Neuronal stem cell (in vitro differentiated cells): ENCODE results near the gene PLAAT4.
A peak's percentile ranks its signal among the peaks of the same experiment; 100 is the strongest.

ENCODE experiments used
- DNase-seq: peaks from one replicate; pipeline ENCODE4 v3.0.0-alpha.2; 2013; ENCODE audit warnings: low spot score
- H2AFZ ChIP-seq: one replicate; pipeline ENCODE4 v1.6.1; 2013; ENCODE audit warnings: mild to moderate bottlenecking, low read length, inconsistent platforms
- H2AK5ac ChIP-seq: 2 replicates; pipeline ENCODE4 v1.6.1; 2013; ENCODE audit warnings: low read depth, mild to moderate bottlenecking, inconsistent platforms, low read length, moderate library complexity, mixed read lengths
- H2BK120ac ChIP-seq: 2 replicates; pipeline ENCODE4 v1.6.1; 2013; ENCODE audit warnings: low read depth, mild to moderate bottlenecking, inconsistent platforms, low read length, moderate library complexity, mixed read lengths
- H2BK12ac ChIP-seq: one replicate; pipeline ENCODE4 v1.6.1; 2013; ENCODE audit warnings: low read length, inconsistent platforms
- H2BK15ac ChIP-seq: 2 replicates; pipeline ENCODE4 v1.6.1; 2013; ENCODE audit warnings: mild to moderate bottlenecking, low read length, inconsistent platforms, mixed read lengths
- H2BK5ac ChIP-seq: one replicate; pipeline ENCODE4 v1.6.1; 2013; ENCODE audit warnings: inconsistent platforms, mild to moderate bottlenecking, low read length, moderate library complexity
- H3K14ac ChIP-seq: one replicate; pipeline ENCODE4 v1.6.1; 2013; ENCODE audit warnings: low read length, inconsistent platforms
- H3K18ac ChIP-seq: 2 replicates; pipeline ENCODE4 v1.6.1; 2013; ENCODE audit warnings: low read length, inconsistent platforms
- H3K23ac ChIP-seq: 2 replicates; pipeline ENCODE4 v1.6.1; 2013; ENCODE audit warnings: low read depth, mild to moderate bottlenecking, mixed read lengths, low read length, inconsistent platforms; ENCODE audit not compliant: poor library complexity
- H3K27ac ChIP-seq: replicated peaks from 3 replicates; pipeline ENCODE4 v1.5.1; 2013; ENCODE audit warnings: low read length, inconsistent platforms
- H3K27me3 ChIP-seq, 3 experiments: 2 replicates each; pipeline ENCODE4 v1.6.1; 2013; ENCODE audit warnings: low read length in 3 of 3, mild to moderate bottlenecking in 2 of 3, inconsistent platforms in 1 of 3, low read depth in 1 of 3, mixed read lengths in 1 of 3, moderate library complexity in 1 of 3; ENCODE audit not compliant: control insufficient read depth in 3 of 3, insufficient read depth in 3 of 3
- H3K36me3 ChIP-seq, 2 donors: replicated peaks in 1 of 2; 2 replicates each; pipeline ENCODE4 v1.6.1; 2013; ENCODE audit warnings: low read length in 2 of 2; ENCODE audit not compliant: control insufficient read depth in 2 of 2, insufficient read depth in 2 of 2
- H3K4ac ChIP-seq: 2 replicates; pipeline ENCODE4 v1.6.1; 2013; ENCODE audit warnings: inconsistent platforms, mild to moderate bottlenecking, low read length, moderate library complexity
- H3K4me1 ChIP-seq, 2 donors: 1 replicate in 1 of 2; 2 replicates in 1 of 2; pipeline ENCODE4 v1.6.1; 2013; ENCODE audit warnings: low read length in 2 of 2, low read depth in 1 of 2; ENCODE audit not compliant: control insufficient read depth in 2 of 2, insufficient read depth in 1 of 2
- H3K4me2 ChIP-seq: one replicate; pipeline ENCODE4 v1.6.1; 2013; ENCODE audit warnings: mild to moderate bottlenecking, low read length, inconsistent platforms; ENCODE audit not compliant: insufficient read depth, poor library complexity, severe bottlenecking
- H3K4me3 ChIP-seq, 2 donors: 2 replicates each; pipeline ENCODE4 v1.5.1; 2013; ENCODE audit warnings: low read length in 2 of 2, mild to moderate bottlenecking in 2 of 2, inconsistent platforms in 1 of 2, moderate library complexity in 1 of 2
- H3K79me1 ChIP-seq: one replicate; pipeline ENCODE4 v1.6.1; 2013; ENCODE audit warnings: low read depth, mild to moderate bottlenecking, inconsistent platforms, low read length, moderate library complexity
- H3K9ac ChIP-seq: one replicate; pipeline ENCODE4 v1.6.1; 2013; ENCODE audit warnings: mild to moderate bottlenecking, low read depth, low read length, inconsistent platforms; ENCODE audit not compliant: poor library complexity
- H3K9me3 ChIP-seq, 2 donors: replicated peaks in 1 of 2; 2 replicates each; pipeline versions ENCODE3 to v1.6.1; 2013; ENCODE audit warnings: low read length in 2 of 2, mild to moderate bottlenecking in 2 of 2, inconsistent platforms in 1 of 2, low read depth in 1 of 2, mixed read lengths in 1 of 2, moderate library complexity in 1 of 2; ENCODE audit not compliant: control insufficient read depth in 2 of 2, insufficient read depth in 1 of 2
- H4K8ac ChIP-seq: one replicate; pipeline ENCODE4 v1.6.1; 2013; ENCODE audit warnings: low read depth, mild to moderate bottlenecking, inconsistent platforms, low read length, moderate library complexity
- H4K91ac ChIP-seq: one replicate; pipeline ENCODE4 v1.6.1; 2013; ENCODE audit warnings: low read length, low read depth, mild to moderate bottlenecking, inconsistent platforms; ENCODE audit not compliant: poor library complexity
- WGBS, 2 donors: extraction: QIAGEN DNeasy Blood & Tissue Kit; methylation state at CpG; one replicate each; pipeline ENCODE4 v1.1.7; 2013; ENCODE audit warnings: missing lambda C conversion rate in 2 of 2, mixed read lengths in 1 of 2; ENCODE audit not compliant: insufficient read length in 2 of 2, insufficient replicate concordance in 1 of 2; ENCODE audit errors: extremely low coverage in 2 of 2; 5-methylcytosine and 5-hydroxymethylcytosine counted together

Gene PLAAT4

DNA sequence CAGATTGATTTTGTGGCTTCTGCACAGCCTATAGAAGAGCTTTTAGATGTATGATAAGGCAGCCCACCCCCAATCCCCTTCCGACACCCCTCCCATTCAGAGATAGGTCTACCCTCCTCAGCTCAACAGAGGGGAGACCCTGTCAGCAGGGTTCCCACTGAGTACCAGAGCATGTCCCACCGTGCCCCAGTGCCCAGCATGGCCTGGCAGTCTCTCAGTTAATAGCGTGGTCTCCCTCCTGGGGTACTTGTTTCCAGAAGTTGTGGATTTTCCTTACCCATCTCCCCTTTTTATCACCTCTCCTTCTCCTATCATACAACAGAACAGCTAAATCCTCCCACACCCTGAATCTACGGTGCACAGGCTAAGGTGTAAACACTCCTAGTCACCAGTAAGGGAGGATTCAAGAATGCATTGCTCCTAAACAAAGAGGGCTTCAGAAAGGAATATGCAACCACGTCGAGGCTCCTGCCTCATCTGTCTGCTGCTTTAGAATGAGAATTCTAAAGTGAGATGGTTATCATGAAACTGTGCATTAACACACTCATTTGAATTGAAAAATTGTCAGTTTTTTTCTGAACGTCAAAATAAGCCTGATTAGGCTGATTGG lies 19.9 kb downstream of the PLAAT4 start:
- Histone ChIP-seq H3K4ac (no peak overlapping the region), H3K27me3 (peaks cover 0 to 17% (median 0%) of the 10 kb centered on the region in 3 experiments), H2BK15ac (no peak overlapping the region), H3K27ac (no peak overlapping the region), H3K4me3 (no peak overlapping the region), H2BK12ac (no peak overlapping the region), H3K36me3 (no peaks in the 10 kb centered on the region), H3K9me3 (no peaks in the 10 kb centered on the region), H2BK5ac (no peak overlapping the region), H3K79me1 (no peaks in the 10 kb centered on the region), H3K4me1 (peaks cover 4 to 5% of the 10 kb centered on the region in 2 donors), H3K18ac (no peak overlapping the region), H3K9ac (no peak overlapping the region), H2AK5ac (no peak overlapping the region), H2AFZ (no peak overlapping the region), H3K14ac (no peak overlapping the region), H4K91ac (no peak overlapping the region), H3K23ac (no peak overlapping the region), H3K4me2 (no peak overlapping the region), H2BK120ac (no peak overlapping the region), H4K8ac (no peak overlapping the region)
- DNase-seq: no peak
- no CpG with 5 or more reads among the region's 7 CpGs for WGBS, 2 donors

GRCh38 chr11:63557570-63557969 lies 21.0 kb downstream of the PLAAT4 start:
- Histone ChIP-seq H3K4me2 (no peak overlapping the region), H3K23ac (no peak overlapping the region), H3K9ac (no peak overlapping the region), H3K79me1 (no peaks in the 10 kb centered on the region), H3K27me3 (peaks cover 0 to 17% (median 0%) of the 10 kb centered on the region in 3 experiments), H3K27ac (no peak overlapping the region), H3K14ac (no peak overlapping the region), H3K18ac (no peak overlapping the region), H3K4me3 (no peak overlapping the region), H2BK5ac (peak overlapping the region; percentile 6), H3K4ac (no peak overlapping the region), H2BK12ac (no peak overlapping the region), H2BK120ac (no peak overlapping the region), H2AFZ (no peak overlapping the region), H2AK5ac (no peak overlapping the region), H4K91ac (no peak overlapping the region), H4K8ac (no peak overlapping the region), H3K9me3 (no peaks in the 10 kb centered on the region), H3K4me1 (peaks cover 2 to 5% of the 10 kb centered on the region in 2 donors), H2BK15ac (no peak overlapping the region), H3K36me3 (no peaks in the 10 kb centered on the region)
- no peak for DNase-seq
- WGBS, 2 donors: no CpG with 5 or more reads among the region's 7 CpGs

DNA sequence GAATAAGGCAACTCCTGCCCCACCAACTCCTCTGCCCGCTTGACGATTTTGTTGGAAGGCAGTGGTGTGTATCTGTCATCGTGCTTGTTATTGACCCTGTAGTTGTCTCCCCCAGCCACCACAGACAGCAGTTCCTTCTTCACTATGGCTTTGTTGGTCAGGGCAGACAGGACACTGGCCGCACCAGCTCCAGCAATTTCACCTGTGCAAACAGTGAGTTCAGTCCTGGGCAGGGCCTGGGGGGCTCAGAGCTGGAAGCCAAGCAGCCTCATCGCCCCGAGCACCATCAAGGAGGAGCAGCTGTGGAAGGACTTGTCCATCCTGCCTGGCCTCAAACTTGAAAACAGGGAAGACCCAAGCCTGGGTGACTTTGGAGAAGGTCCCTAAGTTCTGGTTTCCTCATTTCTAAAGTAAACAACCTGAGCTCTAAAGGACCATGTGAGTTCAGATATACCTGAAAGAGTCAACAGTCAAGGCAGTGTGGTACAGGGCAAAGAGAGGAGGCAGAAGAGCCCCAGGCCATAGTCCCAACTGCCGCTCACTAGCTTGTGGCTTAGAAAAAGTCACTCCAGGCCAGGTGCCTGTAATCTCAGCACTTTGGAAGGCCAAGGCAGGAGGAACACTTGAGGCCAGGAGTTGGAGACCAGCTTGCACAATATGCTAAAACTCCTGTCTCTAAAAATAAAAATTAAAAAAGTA lies 22.0 kb downstream of the PLAAT4 start:
- H2BK5ac ChIP-seq: peak overlapping the region; percentile 6
- no peak overlapping the region for H2AK5ac ChIP-seq
- no peak overlapping the region for H3K4ac ChIP-seq
- WGBS, 2 donors: no CpG with 5 or more reads among the region's 7 CpGs
- no peak for DNase-seq
- no peak overlapping the region for H2BK120ac ChIP-seq
- H2AFZ ChIP-seq: no peak overlapping the region
- H4K8ac ChIP-seq: no peak overlapping the region
- H3K18ac ChIP-seq: peak overlapping the region; percentile 11
- peak overlapping the region; percentile 77 for H3K14ac ChIP-seq
- no peak overlapping the region for H2BK15ac ChIP-seq
- no peak overlapping the region for H3K27ac ChIP-seq
- no peaks in the 10 kb centered on the region for H3K36me3 ChIP-seq
- peaks cover 0 to 17% (median 0%) of the 10 kb centered on the region in 3 experiments for H3K27me3 ChIP-seq
- no peaks in the 10 kb centered on the region for H3K9me3 ChIP-seq
- peaks cover 2 to 5% of the 10 kb centered on the region in 2 donors for H3K4me1 ChIP-seq
- no peak overlapping the region for H3K23ac ChIP-seq
- H3K79me1 ChIP-seq: no peaks in the 10 kb centered on the region
- no peak overlapping the region for H3K4me2 ChIP-seq
- H3K4me3 ChIP-seq: no peak overlapping the region
- H3K9ac ChIP-seq: no peak overlapping the region
- H4K91ac ChIP-seq: no peak overlapping the region
- H2BK12ac ChIP-seq: no peak overlapping the region

DNA sequence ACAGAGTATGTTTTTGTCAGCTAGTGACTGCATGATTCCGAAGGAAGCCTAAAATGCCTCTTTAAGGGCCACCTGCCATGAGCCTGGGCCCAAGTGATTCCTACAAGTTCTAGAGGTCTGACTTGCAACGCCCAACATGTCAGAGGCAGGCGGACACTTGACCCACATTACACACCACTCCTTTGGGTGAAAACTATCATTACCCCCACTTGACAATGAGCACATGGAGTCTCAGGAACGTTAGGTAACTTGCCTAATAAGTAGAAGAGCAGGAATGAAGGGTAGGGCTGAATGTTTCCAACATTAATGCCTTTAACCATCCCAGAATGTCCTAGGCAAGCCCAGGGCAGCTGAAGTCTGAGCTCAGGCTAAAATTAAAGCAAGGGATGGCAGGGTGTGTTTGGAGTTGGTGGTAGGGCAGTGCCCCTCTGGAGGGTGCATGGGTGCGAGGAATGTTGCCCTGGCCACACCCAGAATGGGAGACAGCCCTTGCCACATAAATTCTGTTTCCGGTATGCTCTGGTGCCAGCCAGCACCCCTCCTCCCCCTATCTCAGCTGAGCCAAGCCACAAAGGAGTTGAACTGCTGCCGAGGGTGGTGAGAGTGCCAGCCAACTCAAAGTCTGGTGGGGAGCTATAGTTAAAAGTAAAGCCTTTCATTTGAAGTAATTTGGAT lies 24.0 kb downstream of the PLAAT4 start:
- H4K8ac ChIP-seq: no peak overlapping the region
- no peak overlapping the region for H2AFZ ChIP-seq
- no peak overlapping the region for H3K9ac ChIP-seq
- H3K27me3 ChIP-seq: peaks cover 0 to 14% (median 0%) of the 10 kb centered on the region in 3 experiments
- H2BK5ac ChIP-seq: no peak overlapping the region
- H3K23ac ChIP-seq: no peak overlapping the region
- no CpG with 5 or more reads among the region's 7 CpGs for WGBS, 2 donors
- H2BK12ac ChIP-seq: no peak overlapping the region
- H3K27ac ChIP-seq: no peak overlapping the region
- no peaks in the 10 kb centered on the region for H3K36me3 ChIP-seq
- no peak overlapping the region for H3K4me2 ChIP-seq
- no peak overlapping the region for H2BK15ac ChIP-seq
- H2BK120ac ChIP-seq: no peak overlapping the region
- H3K4me1 ChIP-seq: peaks cover 2 to 4% of the 10 kb centered on the region in 2 donors
- no peak overlapping the region for H3K4me3 ChIP-seq
- H4K91ac ChIP-seq: no peak overlapping the region
- H3K9me3 ChIP-seq: no peaks in the 10 kb centered on the region
- H3K79me1 ChIP-seq: no peaks in the 10 kb centered on the region
- no peak overlapping the region for H3K14ac ChIP-seq
- no peak for DNase-seq
- H3K18ac ChIP-seq: no peak overlapping the region
- no peak overlapping the region for H2AK5ac ChIP-seq
- no peak overlapping the region for H3K4ac ChIP-seq
